ENCODE measurements around the gene KRTAP10-12. TPM values are rescaled to one million over a fixed set of nuclear protein-coding genes. Genes with fewer than 3 reads are reported as not detected.

KRTAP10-12 gene
- total RNA-seq, 1 experiment from 2014 or later = not detected

- H3K4me2 ChIP-seq (ENCODE audit: low read length) = no peak overlapping the region
- no peaks in the 10 kb centered on the region for H3K9me2 ChIP-seq (ENCODE audit: insufficient read depth)
- BruUV-seq (replicated peaks) = no TSS peak
- DNase-seq (ENCODE audit: low read depth, low spot score) = no peak
- no peak overlapping the region for H3K4me3 ChIP-seq (replicated peaks in 1 of 2; ENCODE audit: low read depth in 1 of 2, low read length in 2 of 2)
- ATAC-seq = no peak
- no peak overlapping the region for H2AFZ ChIP-seq (ENCODE audit: low read depth, low read length, poor library complexity, severe bottlenecking)
- TF ChIP-seq YY1 (IDR thresholded peaks at IDR 0.05; ENCODE audit: extremely low read depth, insufficient replicate concordance, low read depth, low read length) (no peak), POLR2A (IDR thresholded peaks at IDR 0.05; ENCODE audit: borderline replicate concordance, extremely low read depth, insufficient read depth, insufficient read length) (no peak), SP1 (IDR thresholded peaks at IDR 0.05; ENCODE audit: low read depth) (no peak), SIN3A (IDR thresholded peaks at IDR 0.05; ENCODE audit: low read depth) (no peak), ATF3 (IDR thresholded peaks at IDR 0.05) (no peak), ZBTB33 (IDR thresholded peaks at IDR 0.05; ENCODE audit: extremely low read depth, insufficient replicate concordance, low read length) (no peak), REST (IDR thresholded peaks at IDR 0.05; ENCODE audit: low read depth) (no peak), EGR1 (IDR thresholded peaks at IDR 0.05; ENCODE audit: low read depth) (no peak), RAD21 (IDR thresholded peaks at IDR 0.05; ENCODE audit: low read depth) (no peak), ZFX (IDR thresholded peaks at IDR 0.05) (no peak), JUND (IDR thresholded peaks at IDR 0.05) (no peak), TCF7L2 (IDR thresholded peaks at IDR 0.05; ENCODE audit: borderline replicate concordance, extremely low read depth, insufficient read depth, insufficient read length) (no peak), MAX (IDR thresholded peaks at IDR 0.05) (no peak), SRF (IDR thresholded peaks at IDR 0.05; ENCODE audit: low read depth) (no peak), CEBPB (IDR thresholded peaks at IDR 0.05; ENCODE audit: low read depth) (no peak)
- no peaks in the 10 kb centered on the region for H3K79me2 ChIP-seq (ENCODE audit: insufficient read depth, low read length)
- H3K4me1 ChIP-seq (ENCODE audit: control insufficient read depth in 1 of 2, insufficient read depth in 2 of 2, low read length in 2 of 2) = no peaks in the 10 kb centered on the region
- H3K9me3 ChIP-seq (ENCODE audit: control insufficient read depth in 1 of 2, insufficient read depth in 1 of 2, low read depth in 1 of 2, low read length in 2 of 2) = no peaks in the 10 kb centered on the region
- no peaks in the 10 kb centered on the region for H3K36me3 ChIP-seq (ENCODE audit: control insufficient read depth in 1 of 2, insufficient read depth in 2 of 2, low read length in 2 of 2)
- no peaks in the 10 kb centered on the region for H4K20me1 ChIP-seq (ENCODE audit: insufficient read depth)
- CTCF ChIA-PET = no interaction called here
- no peaks in the 10 kb centered on the region for H3K27me3 ChIP-seq (ENCODE audit: insufficient read depth, low read length)
- no peak overlapping the region for H3K9ac ChIP-seq (ENCODE audit: low read length)
- no peak overlapping the region for H3K27ac ChIP-seq (ENCODE audit: low read depth, low read length)
- POLR2A ChIA-PET = no interaction called here
- intact Hi-C loops (cut with micrococcal nuclease) = no loop called here
- RAD21 ChIA-PET (ENCODE audit: low non-redundant PET in 1 of 2, low total read pairs in 2 of 2, uncharacterized antibody in 2 of 2, unreplicated experiment in 2 of 2) = no interaction called here
These were observed 45.8 kb upstream of the KRTAP10-12 start for GRCh38 chr21:44650973-44651675.
